GM21786 (cell line): ENCODE results near the gene TSHZ2.

Experiments used
- ATAC-seq: cut with Tn5 transposase; IDR thresholded peaks from one replicate; pipeline ENCODE4 v1.9.1; 2021; ENCODE audit not compliant: unreplicated experiment

The TSHZ2 gene

DNA sequence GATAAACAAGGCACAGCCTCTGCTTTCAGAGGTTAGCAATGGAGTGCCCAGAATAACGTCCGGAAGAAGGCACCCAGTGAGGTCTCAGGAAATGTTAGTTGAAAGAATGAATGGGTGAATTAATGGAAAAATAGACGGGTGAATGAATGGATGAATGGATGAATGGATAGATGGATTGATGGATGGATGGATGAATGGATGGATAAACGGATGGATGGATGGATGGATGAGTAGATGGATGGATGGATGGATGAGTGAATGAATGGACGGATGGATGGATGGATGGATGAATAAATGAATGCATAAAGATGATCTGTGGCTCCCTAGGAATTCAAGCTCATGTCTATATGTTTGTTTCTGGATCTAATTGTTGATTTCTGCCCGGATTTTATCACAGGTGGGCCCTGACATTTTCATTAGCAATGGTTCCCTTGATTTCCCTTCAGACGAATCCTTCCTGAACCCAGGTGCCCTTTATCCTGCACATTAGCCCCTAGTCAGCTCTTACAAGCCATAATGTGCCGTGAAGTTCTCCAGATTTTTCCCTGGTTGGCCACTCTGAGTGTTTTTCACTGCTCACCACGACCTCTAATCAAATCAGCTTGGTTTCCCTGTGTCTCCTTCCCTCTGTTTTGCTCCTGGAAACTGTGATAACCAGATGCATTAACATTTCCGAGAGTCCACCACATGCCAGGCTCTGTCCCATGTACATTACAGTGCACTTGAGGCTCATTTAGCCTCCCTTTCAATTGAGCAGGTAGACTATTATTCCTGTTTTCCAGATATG lies 22.2 kb downstream of the TSHZ2 start:
- ATAC-seq: no peak

DNA sequence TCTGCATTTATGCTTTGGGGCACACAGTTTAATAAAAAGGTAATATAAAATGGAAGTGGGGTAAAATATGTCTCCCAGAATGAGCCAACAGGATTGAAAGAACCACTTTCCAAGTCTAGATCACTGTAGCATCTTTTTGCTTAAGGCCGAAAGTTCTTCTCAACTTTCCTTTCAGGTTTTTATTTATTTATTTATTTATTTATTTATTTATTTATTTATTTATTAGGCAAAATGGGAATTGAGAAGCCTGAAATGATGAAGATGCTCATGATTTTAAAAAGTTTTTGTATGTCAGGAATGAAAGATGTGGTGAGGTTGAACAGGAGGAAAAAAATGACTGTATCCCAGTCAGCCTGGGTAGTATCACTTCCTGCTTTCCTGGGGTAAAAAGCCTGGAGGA lies 24.0 kb downstream of the TSHZ2 start:
- no peak for ATAC-seq

GRCh38 chr20:52996658-52997057 lies 24.5 kb downstream of the TSHZ2 start:
- no peak for ATAC-seq

DNA sequence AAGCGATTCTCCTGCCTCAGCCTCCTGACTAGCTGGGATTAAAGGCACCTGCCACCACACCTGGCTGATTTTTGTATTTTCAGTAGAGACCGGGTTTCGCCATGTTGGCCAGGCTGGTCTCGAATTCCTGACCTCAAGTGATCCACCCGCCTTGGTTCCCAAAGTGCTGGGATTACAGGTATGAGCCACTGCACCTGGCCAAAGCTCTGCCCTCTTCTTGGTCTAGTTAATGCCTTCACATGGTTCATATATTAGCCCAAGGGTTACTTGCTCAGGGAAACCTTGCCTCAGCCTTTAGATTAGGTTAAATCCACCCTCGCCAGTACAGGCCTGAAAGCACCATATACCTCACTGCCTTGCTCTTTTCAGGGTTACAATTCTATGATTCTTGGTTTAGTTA lies 26.1 kb downstream of the TSHZ2 start:
- ATAC-seq: no peak

DNA sequence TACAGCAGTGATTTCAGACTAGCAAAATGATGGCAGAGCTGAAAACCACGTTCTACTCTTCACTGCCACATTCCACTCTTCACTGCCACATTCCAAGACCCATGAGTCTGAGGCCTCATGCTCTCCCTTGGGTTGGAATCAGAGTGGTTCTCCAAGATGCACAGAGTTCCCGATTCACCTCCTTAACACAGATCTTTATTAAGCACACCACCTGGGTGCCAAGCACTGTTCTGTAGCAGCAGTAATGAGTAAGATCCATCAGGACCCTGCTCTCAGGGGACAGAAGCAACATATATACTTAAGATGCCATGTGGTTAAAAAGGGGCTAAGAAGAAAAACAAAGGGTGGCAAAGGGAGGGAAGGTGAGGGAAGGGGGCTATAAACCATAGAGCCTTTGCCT lies 26.9 kb downstream of the TSHZ2 start:
- no peak for ATAC-seq

DNA sequence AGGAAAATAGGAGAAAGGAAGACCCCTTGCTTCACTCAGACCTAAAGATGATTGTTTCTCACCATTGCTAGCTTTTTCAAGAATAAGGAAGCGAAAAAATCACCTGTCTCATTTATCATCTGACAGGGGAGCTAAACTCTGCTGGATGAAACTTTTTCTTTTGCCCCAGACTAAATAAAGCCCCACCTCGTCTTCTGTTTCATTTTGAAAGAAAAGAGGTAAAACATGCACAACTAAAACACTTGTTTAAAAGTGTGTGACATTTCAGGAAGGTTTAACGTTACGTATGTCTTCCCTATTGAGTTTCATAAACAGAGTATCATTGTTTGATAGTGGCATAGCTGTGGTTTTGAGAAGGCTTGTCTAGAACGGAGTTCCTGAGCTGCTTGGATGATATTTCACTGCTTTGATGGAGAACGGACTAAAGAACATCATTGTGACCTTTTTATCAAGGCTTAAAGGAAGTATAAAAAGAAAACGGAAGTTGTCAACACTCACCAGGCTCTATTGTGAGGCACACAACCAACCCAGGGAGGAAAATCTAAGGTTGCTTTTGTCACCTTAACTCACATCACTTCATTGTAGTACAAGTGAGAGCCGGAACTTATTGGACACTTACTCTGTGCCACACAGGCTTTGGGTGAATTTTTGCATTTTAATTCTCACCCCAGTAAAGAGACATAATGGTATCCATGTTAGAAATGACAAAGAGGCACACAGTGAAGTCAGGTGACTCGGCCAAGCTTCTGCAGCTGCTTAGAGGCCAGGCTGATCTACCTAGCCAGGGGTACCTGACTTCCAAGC lies 29.5 kb downstream of the TSHZ2 start:
- ATAC-seq: peak; percentile 67

- no peak for ATAC-seq
Observed at GRCh38 chr20:53002786-53003185, 30.6 kb downstream of the TSHZ2 start.

DNA sequence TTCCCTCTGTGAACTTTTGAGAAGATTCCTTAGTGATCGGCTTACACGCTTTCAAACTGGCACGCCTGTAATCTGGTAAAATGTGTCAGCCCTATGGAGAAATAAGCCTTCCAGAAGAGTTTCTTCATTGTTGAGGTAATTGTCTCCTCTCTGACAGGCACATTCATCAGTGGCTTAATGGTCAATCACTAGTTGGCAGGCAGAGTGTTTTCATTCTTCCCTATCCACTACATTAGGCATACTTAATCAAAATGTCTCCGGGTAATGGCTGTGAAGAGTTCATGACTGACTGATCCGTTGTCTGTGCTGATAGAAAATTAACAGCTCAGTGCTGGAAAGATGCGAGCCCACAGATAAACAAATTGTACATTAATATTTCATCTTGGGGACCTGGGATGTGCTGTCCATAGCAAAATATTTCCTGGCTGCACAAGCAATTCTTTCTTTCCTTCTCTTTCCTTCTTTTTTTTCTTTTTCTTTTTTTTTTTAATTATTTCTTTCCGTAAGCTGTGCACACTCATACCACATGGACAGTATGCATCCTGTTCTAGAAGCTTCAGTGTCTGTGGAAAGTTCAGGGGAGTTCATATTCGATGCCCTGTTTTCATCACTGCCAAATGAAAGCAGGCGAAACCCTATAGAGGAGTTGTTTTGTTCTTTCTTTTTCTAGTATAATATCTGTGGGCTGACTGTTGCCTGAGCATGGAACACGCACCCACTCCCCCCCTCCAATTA lies 31.4 kb downstream of the TSHZ2 start:
- ATAC-seq: no peak

GRCh38 chr20:53004267-53004813 lies 32.2 kb downstream of the TSHZ2 start:
- no peak for ATAC-seq

GRCh38 chr20:53009979-53010735 lies 38.0 kb downstream of the TSHZ2 start:
- ATAC-seq: no peak

DNA sequence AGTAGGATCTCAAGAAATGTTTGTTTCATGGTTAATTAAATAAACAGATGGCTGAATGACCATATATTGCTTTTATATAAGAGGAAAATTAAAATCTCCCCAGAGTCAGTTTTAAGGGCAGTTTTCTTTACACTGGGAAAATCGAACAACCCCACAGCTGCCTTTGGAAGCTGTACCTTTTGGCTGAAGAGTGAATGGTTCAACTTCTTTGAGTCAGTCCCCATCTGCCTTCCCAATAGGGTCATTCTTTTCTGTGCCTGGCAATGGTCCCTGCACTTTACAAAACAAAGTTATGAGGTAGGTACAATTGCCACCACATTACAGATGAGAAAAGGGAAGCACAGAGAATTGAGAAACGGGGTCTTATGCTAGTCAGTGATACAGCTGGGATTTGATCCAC lies 39.5 kb downstream of the TSHZ2 start:
- ATAC-seq: no peak

DNA sequence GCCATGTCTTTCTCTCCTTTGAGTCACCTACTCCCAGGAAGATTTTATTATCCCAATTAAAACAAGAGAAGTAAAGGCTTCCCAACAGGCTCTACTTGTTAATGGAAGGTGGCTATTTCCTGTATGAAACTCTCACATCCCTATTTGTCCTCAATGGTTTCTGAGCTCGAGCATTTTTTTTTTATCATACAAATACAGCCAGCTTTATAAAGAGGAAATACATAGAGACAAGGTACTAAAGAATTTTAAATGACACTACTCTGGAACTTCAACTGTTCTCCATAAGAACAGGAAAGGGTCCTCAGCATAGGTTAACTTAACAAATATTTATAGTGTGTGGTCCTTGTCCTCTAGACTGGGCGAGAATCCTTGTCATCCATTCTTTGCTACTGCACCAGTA lies 41.0 kb downstream of the TSHZ2 start:
- no peak for ATAC-seq

GRCh38 chr20:53013847-53014246 lies 41.7 kb downstream of the TSHZ2 start:
- ATAC-seq: no peak

DNA sequence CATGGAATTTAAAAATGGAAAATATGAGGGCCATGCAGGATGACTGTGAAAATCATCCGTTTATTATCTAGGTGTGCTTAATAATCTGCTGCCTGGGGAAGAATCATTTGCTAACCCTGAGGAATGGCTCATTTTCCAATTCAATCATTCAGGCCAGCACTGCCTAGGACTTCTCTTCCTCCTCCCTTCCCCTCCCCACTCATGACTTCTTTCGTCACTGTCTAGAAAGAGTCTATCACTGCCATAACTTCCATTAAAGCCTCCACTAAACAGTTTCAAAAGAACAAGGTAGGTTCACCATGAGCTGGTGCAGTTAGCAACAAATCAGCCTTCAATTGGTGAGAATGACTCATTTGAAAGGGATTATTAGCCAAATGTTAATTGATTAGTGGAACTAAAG lies 43.9 kb downstream of the TSHZ2 start:
- ATAC-seq: no peak

- ATAC-seq: no peak
Observed at GRCh38 chr20:53016534-53017042, 44.4 kb downstream of the TSHZ2 start.

- no peak for ATAC-seq
Observed at GRCh38 chr20:53017206-53017605, 45.0 kb downstream of the TSHZ2 start.

GRCh38 chr20:53019464-53019863 lies 47.3 kb downstream of the TSHZ2 start:
- ATAC-seq: no peak

DNA sequence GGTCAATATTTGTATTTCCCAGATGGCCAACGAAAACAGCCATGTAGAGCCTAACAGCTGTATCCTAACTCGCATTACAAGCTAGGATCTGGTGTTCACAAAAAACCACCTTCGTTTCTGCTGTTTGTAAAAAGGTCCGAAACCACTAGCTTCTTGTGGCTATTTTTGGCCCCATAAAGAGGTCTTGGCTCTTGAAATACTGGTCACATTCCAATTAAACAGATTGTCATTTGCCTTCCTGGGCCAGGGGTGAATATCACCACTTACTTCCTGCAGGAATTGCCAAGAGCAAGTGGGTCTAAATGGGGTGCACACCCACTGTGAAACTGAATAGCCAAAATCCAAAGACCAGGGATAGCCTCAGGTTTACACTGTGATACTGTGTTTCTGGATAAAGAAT lies 48.2 kb downstream of the TSHZ2 start:
- no peak for ATAC-seq

DNA sequence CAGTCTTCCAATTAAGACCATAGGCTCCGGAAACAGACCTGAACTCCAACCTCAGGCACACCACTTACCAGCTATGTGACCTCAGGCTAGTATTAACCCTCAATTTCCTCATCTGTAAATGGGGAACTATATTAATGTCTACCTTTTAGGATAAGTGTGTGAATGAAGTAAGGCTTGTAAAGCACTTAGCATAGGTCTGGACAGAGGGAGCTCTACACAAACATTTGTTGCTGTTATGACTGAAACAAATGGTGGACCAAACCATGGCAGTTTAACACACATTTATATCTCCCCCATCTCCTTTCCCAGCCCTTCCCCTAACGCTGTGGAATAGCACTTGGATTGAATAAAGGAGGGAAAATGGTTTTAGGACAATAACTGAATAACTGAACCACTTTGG lies 48.7 kb downstream of the TSHZ2 start:
- ATAC-seq: no peak

GRCh38 chr20:53021934-53022333 lies 49.8 kb downstream of the TSHZ2 start:
- no peak for ATAC-seq
